GM19193 (cell line): ENCODE results near the gene TOGARAM1.
A peak's percentile ranks its signal among the peaks of the same experiment; 100 is the strongest.

Source experiments
- POLR2A ChIP-seq: IDR thresholded peaks from 4 replicates; pipeline ENCODE4 v1.6.1; 2011; ENCODE audit not compliant: insufficient read depth, insufficient read length; ENCODE audit errors: extremely low read depth

Gene TOGARAM1

DNA sequence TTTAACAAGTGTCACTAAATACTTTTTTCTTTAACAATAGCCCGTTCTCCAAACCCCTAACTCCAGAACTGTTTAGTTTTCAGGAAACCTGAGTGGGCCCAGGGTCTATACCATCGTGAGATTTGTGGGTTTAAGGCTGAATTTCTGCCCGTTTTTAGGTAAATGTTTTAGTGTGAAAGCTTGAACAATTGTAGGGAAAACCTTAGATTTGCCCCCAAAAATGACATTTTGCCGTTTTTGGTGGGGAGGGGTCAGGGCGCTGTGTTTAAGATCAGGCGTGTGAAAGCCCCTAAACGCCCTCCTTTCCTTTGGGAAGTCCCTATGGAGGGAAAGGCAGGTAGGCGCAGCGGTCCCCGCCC is 121.6 kb downstream of the TOGARAM1 start:
- TF ChIP-seq POLR2A, result no peak

DNA sequence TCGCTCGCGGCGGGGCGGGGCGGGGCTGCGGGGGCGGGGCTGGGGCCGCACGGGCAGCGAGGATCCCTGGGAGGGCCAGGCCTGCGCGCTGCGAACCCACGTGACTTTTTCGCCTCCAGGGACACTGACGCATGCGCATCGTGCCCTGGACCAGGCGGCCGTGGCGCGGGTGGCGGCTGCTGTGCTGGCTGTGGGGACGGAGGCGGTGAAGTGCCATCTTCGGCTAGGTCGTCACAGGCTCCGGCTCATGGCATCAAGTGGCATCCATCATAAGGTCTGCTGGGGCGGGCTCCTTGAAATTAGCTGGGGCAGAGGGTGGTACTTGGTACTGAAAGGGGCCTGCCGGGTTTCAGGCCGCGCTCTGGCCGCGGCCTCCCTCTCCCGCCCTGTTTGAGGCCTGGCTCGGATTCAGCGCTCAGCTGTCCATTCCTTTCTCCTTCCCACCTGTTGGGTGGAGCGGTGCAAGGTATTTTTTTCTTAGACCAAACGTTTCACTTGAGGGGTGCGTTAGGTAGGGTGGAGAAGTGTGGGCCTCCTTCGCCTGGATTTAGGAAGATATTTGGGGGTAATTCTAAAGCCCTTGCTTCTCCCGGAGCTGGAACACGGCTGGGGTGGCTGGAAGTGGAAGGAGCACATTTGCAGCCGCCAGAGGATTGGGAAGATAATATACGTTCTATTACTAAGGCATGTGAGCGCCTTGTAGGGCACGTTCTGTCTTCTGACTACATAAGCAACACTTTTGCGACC is 122.2 kb downstream of the TOGARAM1 start, which contains the start of gene PRPF39:
TSS of gene PRPF39 (plus strand) at position 141 of the 747 bp plus-strand sequence. CDS start 11,124 bp downstream, outside the sequence.
- peak; percentile 95 for TF ChIP-seq POLR2A

- no peak for TF ChIP-seq POLR2A
These were observed 123.0 kb downstream of the TOGARAM1 start for GRCh38 chr14:45084946-45085346.

DNA sequence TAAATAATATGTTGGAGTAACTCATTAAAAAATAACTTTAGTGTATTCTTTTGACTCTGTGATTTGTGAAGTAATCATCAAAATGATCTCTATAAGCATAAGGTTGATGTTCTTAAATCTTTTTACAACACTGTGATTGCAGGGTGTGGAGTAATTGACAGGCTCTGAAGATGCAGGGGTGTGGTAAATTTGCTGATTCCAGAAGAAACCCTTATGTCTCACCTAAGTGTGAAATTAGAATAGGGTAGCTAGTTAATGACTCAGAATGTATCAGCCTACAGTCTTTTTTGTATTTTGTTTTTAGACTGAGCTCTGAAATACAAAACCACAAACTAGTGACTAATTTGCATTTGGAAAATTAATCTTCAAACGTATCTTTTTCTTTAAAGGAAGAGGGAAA is 127.8 kb downstream of the TOGARAM1 start:
- TF ChIP-seq POLR2A, result no peak

DNA sequence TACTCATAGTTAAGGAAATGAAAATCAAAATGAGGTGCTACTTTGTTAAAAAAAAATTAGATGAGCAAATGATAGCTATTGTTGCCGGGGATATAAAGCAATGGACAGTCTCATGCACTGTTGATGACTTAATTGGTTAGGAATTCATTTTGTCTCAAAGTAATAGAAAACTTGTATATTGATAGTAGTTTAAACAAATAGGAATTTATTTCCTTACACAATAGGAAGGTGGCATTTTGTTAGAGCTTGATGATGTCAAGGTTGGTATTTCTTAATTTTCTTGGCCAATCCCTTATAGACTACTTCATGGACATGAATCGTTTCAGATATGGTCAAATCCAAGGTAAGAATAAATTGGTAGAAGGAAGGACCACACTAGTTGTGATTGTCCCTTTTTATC is 129.7 kb downstream of the TOGARAM1 start:
- no peak for TF ChIP-seq POLR2A

DNA sequence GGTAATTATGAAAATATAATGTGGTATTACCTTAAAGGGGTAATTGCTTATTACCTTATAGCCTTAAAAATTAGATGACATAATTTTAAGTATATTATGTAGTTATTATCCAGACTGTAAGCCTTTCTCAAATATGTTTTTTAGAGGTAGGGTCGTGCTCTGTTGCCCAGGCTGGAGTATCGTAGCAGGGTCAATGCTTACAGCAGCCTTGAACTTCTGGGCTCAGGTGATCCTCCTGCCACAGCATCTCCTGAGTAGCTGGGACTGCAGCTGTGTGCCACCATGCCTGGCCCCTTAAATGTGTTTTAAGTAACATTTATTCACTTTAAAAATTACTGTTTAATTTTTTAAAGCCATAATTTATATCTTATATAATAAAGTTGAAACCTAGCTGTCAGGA is 132.3 kb downstream of the TOGARAM1 start:
- TF ChIP-seq POLR2A, result no peak

- no peak for TF ChIP-seq POLR2A
These were observed 133.2 kb downstream of the TOGARAM1 start for GRCh38 chr14:45095143-45095542.

DNA sequence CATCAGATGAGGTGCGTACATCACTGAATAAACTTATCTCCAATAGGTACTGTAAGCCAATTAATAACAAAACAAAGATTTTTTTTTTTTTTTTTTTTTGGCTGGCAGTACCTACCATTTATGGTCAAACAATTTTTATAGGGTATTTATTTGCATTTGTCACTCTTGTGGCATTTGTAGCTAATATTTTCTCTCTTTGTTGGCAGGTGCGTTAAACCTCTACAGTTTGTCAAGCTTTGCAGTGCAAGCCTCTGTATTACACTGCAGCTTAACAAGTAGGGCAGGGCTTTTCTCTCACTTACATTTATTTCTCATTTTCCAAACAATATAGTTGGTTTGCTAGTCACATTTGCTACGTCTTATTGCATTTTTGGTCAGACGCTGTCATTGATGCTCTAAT is 134.2 kb downstream of the TOGARAM1 start:
- no peak for TF ChIP-seq POLR2A

DNA sequence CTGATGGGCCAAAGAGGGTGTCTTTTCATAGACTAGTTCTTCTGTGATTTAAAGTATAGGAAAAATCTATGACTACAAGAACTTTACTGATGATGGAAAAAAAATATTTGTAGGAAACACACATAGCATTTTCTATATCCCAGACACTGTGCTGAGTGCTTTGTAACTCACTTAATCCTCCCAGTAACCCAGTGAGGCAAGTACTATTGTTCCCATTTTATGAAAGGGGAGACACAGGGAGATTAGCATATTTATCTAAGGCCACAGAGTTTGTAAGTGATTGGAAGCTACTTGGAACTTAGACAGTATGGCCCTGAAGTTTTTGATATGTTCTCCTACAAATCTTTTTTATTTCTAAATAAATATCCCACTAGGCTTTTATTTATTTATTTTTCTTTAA is 141.8 kb downstream of the TOGARAM1 start:
- TF ChIP-seq POLR2A, result no peak

DNA sequence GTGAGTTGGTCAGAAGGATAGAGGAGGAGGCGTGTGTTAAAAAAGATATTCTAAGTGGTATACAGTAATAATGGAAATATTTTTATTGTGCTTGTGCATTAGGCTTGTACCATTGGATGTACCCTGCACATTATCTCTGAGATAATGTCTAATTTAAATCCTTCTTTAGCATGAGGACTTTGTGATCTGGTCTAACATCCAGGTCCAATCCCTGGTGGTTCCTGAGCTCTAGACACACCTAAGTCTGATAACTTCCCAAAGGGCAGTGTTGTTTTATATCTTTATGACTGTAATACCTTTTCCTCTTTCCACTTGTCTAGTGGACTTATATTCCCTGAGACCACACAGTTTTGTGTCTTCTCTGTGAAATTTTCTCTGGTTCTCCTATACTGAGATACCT is 142.6 kb downstream of the TOGARAM1 start:
- TF ChIP-seq POLR2A, result no peak

- TF ChIP-seq POLR2A, result no peak
These were observed 151.1 kb downstream of the TOGARAM1 start for GRCh38 chr14:45112896-45113781.

DNA sequence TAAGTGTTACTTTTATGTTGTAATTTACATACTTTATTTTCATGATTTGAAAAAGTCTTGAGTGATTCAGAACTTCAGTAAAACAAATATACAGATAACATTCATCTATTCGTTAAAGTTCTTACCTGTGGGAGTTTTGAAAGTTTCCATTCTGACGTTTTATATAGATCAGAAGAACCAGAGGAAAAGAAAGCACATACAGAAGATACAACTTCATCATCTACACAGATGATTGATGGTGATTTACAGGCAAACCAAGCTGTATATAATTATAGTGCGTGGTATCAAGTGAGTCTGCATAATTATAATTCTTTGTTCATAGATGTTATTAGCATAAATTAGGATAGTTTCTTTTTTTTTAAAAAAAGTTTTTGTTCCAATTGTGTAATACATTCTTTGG is 152.3 kb downstream of the TOGARAM1 start:
- TF ChIP-seq POLR2A, result no peak

GRCh38 chr14:45118594-45118993 is 156.6 kb downstream of the TOGARAM1 start:
- no peak for TF ChIP-seq POLR2A

DNA sequence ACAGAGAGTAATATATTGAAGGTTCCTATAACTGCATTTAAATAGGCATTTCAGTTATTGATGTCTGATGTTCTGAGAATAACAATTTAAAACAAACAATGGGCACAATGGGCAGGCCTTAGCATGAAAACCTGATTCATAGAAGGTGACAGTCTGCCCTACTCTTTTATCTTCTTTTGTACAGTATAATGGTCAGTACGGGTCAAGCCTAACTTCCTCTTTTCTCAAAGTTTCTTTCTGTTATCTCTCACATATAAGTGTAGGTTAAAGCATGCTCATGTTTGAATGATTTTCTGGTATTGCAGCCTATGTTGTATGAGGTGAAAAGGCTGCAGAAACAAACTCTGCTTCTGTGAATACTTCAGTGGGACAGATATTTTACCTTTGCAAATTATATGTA is 158.1 kb downstream of the TOGARAM1 start:
- no peak for TF ChIP-seq POLR2A

- TF ChIP-seq POLR2A, result no peak
These were observed 161.3 kb downstream of the TOGARAM1 start for GRCh38 chr14:45123271-45123670.
